ENCODE results near the gene CST8. TPM values are rescaled to one million over a fixed set of nuclear protein-coding genes. Genes with fewer than 3 reads are reported as not detected.

The CST8 gene
- total RNA-seq, 2 experiments from 2014 or later: not detected

DNA sequence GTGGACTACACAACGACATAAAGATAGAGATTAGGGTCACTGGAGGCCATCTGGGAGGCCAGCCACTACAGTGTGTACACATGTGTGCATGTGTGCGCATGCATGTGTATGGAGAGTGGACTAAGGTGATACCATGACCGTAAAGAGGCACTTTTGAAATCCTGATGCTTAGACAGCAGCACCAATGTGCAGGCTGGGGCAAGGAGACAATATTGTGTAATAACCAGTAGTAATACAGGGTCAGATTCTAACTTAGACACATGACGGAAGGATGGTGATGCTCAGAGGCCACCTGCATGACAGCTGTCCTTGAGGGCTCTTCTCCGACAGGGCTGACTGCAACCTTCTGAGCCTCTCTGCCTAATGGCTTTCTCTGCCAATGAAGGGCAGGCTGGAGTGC lies 51.9 kb downstream of the CST8 start:
- Mint-ChIP-seq H3K9me3 (no peaks in the 10 kb centered on the region), H3K4me1 (ENCODE audit: low read depth) (no peaks in the 10 kb centered on the region), H3K27ac (no peak overlapping the region), H3K4me3 (no peak overlapping the region), H3K36me3 (ENCODE audit: low read depth) (no peaks in the 10 kb centered on the region), H3K27me3 (peaks cover 15% of the 10 kb centered on the region)
- POLR2A ChIA-PET: no interaction called here
- CTCF ChIA-PET: no interaction called here
- ATAC-seq (no peak), DNase-seq (no peak)
- intact Hi-C loops (cut with micrococcal nuclease): no loop called here
- TF ChIP-seq, protein P1, sequence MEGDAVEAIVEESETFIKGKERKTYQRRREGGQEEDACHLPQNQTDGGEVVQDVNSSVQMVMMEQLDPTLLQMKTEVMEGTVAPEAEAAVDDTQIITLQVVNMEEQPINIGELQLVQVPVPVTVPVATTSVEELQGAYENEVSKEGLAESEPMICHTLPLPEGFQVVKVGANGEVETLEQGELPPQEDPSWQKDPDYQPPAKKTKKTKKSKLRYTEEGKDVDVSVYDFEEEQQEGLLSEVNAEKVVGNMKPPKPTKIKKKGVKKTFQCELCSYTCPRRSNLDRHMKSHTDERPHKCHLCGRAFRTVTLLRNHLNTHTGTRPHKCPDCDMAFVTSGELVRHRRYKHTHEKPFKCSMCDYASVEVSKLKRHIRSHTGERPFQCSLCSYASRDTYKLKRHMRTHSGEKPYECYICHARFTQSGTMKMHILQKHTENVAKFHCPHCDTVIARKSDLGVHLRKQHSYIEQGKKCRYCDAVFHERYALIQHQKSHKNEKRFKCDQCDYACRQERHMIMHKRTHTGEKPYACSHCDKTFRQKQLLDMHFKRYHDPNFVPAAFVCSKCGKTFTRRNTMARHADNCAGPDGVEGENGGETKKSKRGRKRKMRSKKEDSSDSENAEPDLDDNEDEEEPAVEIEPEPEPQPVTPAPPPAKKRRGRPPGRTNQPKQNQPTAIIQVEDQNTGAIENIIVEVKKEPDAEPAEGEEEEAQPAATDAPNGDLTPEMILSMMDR (IDR thresholded peaks at IDR 0.05): no peak

DNA sequence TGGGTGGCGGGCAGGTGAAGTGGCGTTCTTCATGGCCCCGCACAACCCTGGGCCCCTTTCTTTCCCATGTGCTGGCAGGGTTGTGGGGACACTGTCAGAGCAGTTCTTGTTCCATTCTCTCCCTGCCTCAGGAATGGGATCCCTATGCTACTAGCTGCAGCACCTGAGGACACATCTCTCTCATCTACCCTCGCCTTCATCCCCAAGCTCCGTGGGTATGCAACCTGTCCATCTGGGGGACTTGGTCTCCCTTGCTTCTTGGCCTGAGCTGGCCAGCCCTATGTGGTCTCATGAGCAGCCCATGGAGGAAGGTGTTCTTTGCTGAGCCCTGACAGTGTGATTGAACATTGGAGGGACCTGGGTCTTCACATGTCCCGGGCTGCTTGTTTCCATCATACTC lies 53.2 kb downstream of the CST8 start:
- no peak for ATAC-seq
- TF ChIP-seq, protein P1 (IDR thresholded peaks at IDR 0.05): no peak
- CTCF ChIA-PET: no interaction called here
- no peak overlapping the region for H3K27ac Mint-ChIP-seq
- no peak overlapping the region for H3K4me3 Mint-ChIP-seq
- H3K4me1 Mint-ChIP-seq (ENCODE audit: low read depth): no peaks in the 10 kb centered on the region
- no peaks in the 10 kb centered on the region for H3K9me3 Mint-ChIP-seq
- no peaks in the 10 kb centered on the region for H3K36me3 Mint-ChIP-seq (ENCODE audit: low read depth)
- intact Hi-C loops (cut with micrococcal nuclease): no loop called here
- peaks cover 14% of the 10 kb centered on the region for H3K27me3 Mint-ChIP-seq
- no peak for DNase-seq
- POLR2A ChIA-PET: no interaction called here

Other genes with a start within 250 kb of the CST8 start
- gene NXT1, start 140.3 kb upstream of the CST8 start, total RNA-seq: 10 to 100 TPM; 35.8 to 37.8 TPM
- gene GZF1, start 128.9 kb upstream of the CST8 start, total RNA-seq: 10 to 100 TPM; 11.8 to 13.7 TPM
- gene NAPB, start 69.6 kb upstream of the CST8 start, total RNA-seq: 10 to 100 TPM; 14.3 to 16.8 TPM
- gene CSTL1, start 51.4 kb upstream of the CST8 start, total RNA-seq: not detected
- not detected for gene CST11, start 38.2 kb upstream of the CST8 start, total RNA-seq
- gene CST9L, start 77.4 kb downstream of the CST8 start, total RNA-seq: not detected
- gene CST9, start 114.8 kb downstream of the CST8 start, total RNA-seq: not detected
- 1 to 10 TPM in 1 of 2 experiments, under 1 TPM in 1; 0.72 to 1.2 TPM for gene CST3, start 146.8 kb downstream of the CST8 start, total RNA-seq
- gene CST4, start 197.9 kb downstream of the CST8 start, total RNA-seq: not detected

All from activated CD8-positive, alpha-beta T cell treated with anti-CD3 and anti-CD28 coated beads for 36 hours (primary cell).